Right lobe of liver (tissue), 4 donors: ENCODE measurements around the gene CTSW.

Experiments used
- POLR2A ChIP-seq: fragments of 450-650 bp; IDR thresholded peaks from one replicate; pipeline ENCODE4 v1.6.1; 2017; ENCODE audit warnings: antibody characterized with exemption, mild to moderate bottlenecking
- TF ChIP-seq, protein P1 (sequence below), 4 donors: fragments of 200-600 bp in 3 of 4; fragments of 450-650 bp in 1 of 4; IDR thresholded peaks; one replicate each; pipeline versions ENCODE4 v1.5.1 to v1.8.0; 2016 to 2022; ENCODE audit warnings: antibody characterized with exemption in 4 of 4, mild to moderate bottlenecking in 2 of 4
- donor health status: DM: no; HTN: no; CAD: no.
- donor health status: DM: no; HTN: no; CAD: no.
- donor health status: DM: no; HTN: yes; CAD: no.

DNA sequence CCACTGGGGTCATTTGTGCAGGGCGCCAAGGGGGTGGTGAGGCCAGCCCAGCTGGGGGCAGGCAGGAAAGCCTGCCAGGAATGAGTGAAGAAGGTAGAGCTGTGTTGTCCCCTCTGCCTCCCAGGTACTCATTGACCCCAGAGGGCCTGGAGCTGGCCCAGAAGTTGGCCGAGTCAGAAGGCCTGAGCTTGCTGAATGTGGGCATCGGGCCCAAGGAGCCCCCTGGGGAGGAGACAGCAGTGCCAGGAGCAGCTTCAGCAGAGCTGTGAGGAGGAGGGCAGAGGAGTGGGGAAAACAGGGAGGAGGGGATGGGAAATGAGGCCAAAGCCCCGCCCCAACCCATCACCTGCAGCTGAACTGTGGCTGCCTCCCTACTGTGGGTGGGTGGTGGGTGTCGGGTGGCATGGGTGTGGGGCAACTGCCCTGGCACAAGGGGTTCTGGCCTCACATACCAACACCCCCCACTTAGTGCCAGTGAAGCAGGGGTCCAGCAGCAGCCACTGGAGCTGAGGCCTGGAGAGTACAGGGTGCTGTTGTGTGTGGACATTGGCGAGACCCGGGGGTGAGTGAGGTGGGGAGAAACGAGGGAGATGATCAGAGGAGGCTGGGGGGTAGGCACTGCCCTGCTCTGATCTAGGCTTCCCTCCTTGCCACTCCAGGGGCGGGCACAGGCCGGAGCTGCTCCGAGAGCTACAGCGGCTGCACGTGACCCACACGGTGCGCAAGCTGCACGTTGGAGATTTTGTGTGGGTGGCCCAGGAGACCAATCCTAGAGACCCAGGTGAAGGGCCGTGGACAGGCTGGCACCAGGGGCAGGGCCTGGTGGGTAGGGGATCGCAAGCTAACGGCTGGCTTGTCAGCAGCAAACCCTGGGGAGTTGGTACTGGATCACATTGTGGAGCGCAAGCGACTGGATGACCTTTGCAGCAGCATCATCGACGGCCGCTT is 16.4 kb upstream of the CTSW start:
- TF ChIP-seq, protein P1, sequence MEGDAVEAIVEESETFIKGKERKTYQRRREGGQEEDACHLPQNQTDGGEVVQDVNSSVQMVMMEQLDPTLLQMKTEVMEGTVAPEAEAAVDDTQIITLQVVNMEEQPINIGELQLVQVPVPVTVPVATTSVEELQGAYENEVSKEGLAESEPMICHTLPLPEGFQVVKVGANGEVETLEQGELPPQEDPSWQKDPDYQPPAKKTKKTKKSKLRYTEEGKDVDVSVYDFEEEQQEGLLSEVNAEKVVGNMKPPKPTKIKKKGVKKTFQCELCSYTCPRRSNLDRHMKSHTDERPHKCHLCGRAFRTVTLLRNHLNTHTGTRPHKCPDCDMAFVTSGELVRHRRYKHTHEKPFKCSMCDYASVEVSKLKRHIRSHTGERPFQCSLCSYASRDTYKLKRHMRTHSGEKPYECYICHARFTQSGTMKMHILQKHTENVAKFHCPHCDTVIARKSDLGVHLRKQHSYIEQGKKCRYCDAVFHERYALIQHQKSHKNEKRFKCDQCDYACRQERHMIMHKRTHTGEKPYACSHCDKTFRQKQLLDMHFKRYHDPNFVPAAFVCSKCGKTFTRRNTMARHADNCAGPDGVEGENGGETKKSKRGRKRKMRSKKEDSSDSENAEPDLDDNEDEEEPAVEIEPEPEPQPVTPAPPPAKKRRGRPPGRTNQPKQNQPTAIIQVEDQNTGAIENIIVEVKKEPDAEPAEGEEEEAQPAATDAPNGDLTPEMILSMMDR (IDR thresholded peaks at IDR 0.05), result no peak
- TF ChIP-seq POLR2A, result no peak
